Lower lobe of right lung (tissue), 2 donors: Measurements from ENCODE around the gene FBLN2. TPM values are rescaled to one million over a fixed set of nuclear protein-coding genes. Genes with fewer than 3 reads are reported as not detected.

ENCODE experiments used
- ATAC-seq, 2 donors: fragments of 200-7000 bp; cut with Tn5 transposase; one replicate each; pipeline ENCODE4 v1.9.1; 2020 to 2022; ENCODE audit warnings: mild to moderate bottlenecking in 2 of 2, moderate library complexity in 2 of 2
- DNase-seq: peaks from one replicate; pipeline ENCODE4 v3.0.0-alpha.2; 2020
- H3K27ac ChIP-seq: fragments of 200-600 bp; one replicate; pipeline ENCODE4 v1.8.0; 2022
- H3K27me3 ChIP-seq: fragments of 200-600 bp; one replicate; pipeline ENCODE4 v1.8.0; 2022; ENCODE audit warnings: low read depth
- H3K36me3 ChIP-seq: fragments of 200-600 bp; one replicate; pipeline ENCODE4 v1.8.0; 2022; ENCODE audit warnings: mild to moderate bottlenecking
- H3K4me1 ChIP-seq: fragments of 200-600 bp; one replicate; pipeline ENCODE4 v1.8.0; 2022
- H3K4me3 ChIP-seq: fragments of 200-600 bp; one replicate; pipeline ENCODE4 v1.8.0; 2022; ENCODE audit warnings: mild to moderate bottlenecking
- H3K9me3 ChIP-seq: fragments of 200-600 bp; one replicate; pipeline ENCODE4 v1.8.0; 2022
- intact Hi-C: fragments of 100-400 bp; cut with DNase I; formaldehyde crosslinking; loops from one replicate; pipeline ENCODE4 v1.11.0; 2022
- total RNA-seq: library from RNA; stranded (reverse); fragmentation: NEBNext Ultra II Directional; extraction: Animal tissue kit (Norgen Biotek cat#: 25700); gene quantifications from one replicate; pipeline ENCODE4 v1.2.1, GENCODE V29; 2021
- TF ChIP-seq, protein P1 (sequence below): fragments of 200-600 bp; IDR thresholded peaks from one replicate; pipeline ENCODE4 v1.8.0; 2022; ENCODE audit warnings: antibody characterized with exemption, mild to moderate bottlenecking
- donor health status: DM: no; HTN: yes; CAD: no; lungs with severe emphysema.

Gene FBLN2
- total RNA-seq, 1 donor from 2014 or later = 40.8 TPM

DNA sequence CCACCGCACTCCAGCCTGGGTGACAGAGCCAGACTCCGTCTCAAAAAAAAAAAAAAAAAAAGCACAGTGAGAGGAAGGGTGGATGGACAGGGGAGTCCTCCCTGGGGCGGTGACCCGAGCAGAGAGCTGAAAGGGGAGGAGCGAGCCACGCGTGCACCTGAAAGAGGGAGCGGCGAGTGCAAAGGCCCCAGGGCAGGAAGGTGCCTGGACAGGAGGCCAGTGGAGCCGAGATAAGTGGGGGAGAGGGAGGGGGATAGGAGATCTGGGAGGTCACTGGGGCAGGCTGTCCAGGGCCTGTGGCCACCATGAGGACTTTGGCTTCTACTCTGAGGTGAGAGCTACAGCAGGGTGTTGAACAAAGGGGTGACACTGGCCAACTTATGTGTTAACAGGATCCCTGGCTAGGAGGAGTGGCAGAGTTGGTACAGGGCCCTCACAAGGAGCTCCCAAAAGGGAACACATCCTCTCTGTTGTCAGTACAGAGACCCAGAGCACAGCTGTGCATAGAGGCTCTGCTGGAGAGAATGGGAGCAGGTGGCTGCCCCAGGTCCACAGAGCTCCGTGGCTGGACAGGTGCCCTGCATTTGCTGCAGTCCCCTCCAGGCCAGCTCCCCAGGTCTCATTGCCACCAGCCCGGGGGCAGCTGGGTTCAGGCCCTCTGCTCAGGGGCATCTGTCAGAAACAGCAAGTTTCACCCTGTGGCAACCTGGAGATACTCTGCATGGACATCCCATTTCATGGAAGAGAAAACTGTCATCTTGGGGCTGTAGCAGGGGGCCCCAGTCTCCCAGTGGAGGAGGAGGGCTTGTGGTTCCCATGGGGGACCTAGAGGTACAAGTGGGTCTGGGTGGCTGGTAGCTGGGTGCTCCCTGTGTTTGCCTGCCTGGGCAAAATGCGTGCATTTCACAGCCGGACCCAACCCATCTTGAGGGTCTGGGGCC lies 28.5 kb downstream of the FBLN2 start:
- no peaks in the 10 kb centered on the region for H3K9me3 ChIP-seq
- no peaks in the 10 kb centered on the region for H3K27me3 ChIP-seq
- H3K27ac ChIP-seq = no peak overlapping the region
- no peak for ATAC-seq
- intact Hi-C loops = no loop called here
- no peaks in the 10 kb centered on the region for H3K4me1 ChIP-seq
- H3K36me3 ChIP-seq = no peaks in the 10 kb centered on the region
- TF ChIP-seq, protein P1, sequence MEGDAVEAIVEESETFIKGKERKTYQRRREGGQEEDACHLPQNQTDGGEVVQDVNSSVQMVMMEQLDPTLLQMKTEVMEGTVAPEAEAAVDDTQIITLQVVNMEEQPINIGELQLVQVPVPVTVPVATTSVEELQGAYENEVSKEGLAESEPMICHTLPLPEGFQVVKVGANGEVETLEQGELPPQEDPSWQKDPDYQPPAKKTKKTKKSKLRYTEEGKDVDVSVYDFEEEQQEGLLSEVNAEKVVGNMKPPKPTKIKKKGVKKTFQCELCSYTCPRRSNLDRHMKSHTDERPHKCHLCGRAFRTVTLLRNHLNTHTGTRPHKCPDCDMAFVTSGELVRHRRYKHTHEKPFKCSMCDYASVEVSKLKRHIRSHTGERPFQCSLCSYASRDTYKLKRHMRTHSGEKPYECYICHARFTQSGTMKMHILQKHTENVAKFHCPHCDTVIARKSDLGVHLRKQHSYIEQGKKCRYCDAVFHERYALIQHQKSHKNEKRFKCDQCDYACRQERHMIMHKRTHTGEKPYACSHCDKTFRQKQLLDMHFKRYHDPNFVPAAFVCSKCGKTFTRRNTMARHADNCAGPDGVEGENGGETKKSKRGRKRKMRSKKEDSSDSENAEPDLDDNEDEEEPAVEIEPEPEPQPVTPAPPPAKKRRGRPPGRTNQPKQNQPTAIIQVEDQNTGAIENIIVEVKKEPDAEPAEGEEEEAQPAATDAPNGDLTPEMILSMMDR = no peak
- no peak overlapping the region for H3K4me3 ChIP-seq
- no peak for DNase-seq

DNA sequence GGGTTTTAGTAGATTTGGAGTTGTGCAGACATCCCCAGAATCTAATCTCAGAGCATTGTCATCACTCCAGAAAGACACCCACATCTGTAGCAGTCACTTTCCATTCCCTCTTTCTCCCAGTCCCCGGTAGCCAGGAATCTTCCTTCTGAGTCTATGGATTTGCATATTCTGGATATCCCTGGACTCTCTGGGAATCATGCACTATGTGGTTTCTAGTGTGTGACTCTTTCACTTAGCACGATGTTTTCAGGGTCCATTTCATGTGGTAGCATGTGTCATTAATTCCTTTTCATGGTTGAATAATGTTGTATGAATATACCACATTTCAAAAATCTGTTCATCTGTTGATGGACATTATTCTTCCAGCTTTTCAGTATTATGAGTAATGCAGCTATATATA lies 29.3 kb downstream of the FBLN2 start:
- Histone ChIP-seq H3K27ac (no peak overlapping the region), H3K36me3 (no peaks in the 10 kb centered on the region), H3K4me1 (no peaks in the 10 kb centered on the region), H3K4me3 (no peak overlapping the region), H3K27me3 (no peaks in the 10 kb centered on the region), H3K9me3 (no peaks in the 10 kb centered on the region)
- no peak for ATAC-seq
- no peak for DNase-seq
- intact Hi-C loops = no loop called here
- TF ChIP-seq, protein P1 = no peak

DNA sequence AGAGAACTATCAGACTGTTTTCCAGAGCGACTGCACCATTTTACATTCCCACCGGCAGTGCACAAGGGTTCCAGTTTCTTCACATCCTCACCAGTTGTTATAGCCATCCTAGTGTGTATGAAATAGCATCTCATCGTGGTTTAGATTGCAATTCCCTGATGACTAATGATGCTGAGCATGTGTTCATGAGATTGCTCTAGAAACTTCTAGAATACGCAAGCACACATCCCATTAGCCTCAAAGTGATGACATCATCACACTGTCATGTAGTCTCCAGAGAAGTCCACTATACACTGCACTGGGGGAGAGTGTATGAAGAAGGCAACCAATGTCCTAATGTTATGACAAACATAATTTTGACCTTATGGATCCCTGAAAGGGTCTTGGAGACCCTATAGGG lies 30.1 kb downstream of the FBLN2 start:
- intact Hi-C loops = no loop called here

DNA sequence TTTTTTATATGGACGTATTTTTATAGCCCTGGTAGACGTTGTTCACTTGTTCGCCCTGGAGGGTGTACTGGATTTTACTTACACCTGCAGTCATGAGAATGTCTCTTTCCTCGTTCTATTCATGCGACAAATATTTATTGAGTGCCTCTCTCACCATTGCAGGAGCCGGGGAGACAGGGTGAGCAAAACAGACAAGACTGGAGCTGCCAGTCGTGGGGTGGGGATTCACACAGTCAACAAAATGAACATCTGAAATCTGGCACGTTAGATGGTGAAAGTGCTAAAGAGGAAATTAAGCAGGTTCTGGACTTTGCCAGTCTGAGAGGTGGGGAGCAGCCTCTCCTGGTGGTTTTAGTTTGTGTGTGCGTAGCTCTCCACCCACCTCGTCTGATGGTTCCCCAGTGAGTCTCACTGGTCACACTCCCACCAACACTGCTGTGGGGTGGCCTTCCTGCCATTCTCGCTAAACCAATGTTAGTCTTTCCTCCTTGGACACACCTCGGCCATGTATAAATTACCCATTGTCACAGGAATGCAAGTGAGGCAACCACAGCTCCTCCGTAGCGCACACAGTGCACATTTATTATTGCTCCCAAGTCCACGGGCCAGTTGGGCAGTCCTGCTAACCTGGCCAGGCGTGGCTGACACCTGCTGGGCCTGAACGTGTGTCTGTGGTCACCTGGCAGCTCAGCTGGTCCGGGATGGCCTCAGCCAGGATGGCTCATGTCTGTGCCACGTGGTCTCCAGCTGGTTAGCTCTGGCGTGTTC lies 31.5 kb downstream of the FBLN2 start:
- no peak for ATAC-seq
- no peak for DNase-seq
- TF ChIP-seq, protein P1 = no peak

More for the DNA sequence above, 30.1 kb downstream of the FBLN2 start:
- DNase-seq = no peak
- TF ChIP-seq, protein P1 = no peak
- Histone ChIP-seq H3K36me3 (no peaks in the 10 kb centered on the region), H3K27me3 (no peaks in the 10 kb centered on the region), H3K27ac (no peak overlapping the region), H3K4me1 (no peaks in the 10 kb centered on the region), H3K4me3 (no peak overlapping the region), H3K9me3 (no peaks in the 10 kb centered on the region)
- ATAC-seq = no peak

DNA sequence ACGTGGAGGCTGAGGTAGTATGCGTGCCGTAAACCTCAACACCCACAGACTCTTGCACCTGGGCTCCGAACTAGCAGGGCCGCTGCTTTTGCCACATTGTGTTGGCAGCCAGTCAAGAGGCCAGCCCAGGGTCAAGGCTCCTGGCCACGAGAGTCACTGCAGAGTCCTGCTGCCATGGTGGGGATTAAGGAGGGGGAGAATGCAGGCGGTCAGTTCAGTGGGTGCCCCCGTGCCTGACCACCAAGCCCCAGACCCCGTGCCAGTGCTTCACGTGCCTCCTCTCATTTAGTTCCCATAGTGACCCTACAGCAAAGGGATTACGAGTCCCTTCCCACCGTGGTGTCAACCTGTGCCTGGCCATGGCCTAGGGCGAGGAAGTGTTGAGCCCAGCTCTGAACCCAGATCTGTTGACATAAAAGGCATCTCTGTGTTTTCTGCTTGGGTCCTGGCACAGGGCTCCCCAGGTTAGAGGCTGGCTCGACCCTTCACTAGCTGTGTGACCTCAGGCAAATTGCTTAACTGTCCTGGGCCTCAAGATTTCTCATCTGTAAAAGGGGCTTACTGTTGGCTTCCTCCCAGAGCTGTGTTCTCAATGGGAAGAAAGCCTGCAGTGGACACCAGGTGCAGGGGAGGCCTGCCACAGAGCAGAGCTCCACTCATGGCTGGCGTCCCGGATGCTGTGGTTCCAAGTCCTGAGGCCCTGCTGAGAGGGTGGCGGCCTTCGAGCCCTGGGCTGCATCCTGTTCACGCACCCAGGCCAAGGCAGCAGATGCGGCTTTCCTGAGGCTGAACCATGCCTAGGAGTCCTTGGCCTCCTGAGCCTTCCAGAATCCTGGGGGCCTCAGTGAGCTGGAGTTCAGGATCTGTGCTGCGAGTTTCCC lies 32.8 kb downstream of the FBLN2 start:
- Histone ChIP-seq H3K27ac (no peak overlapping the region), H3K36me3 (no peaks in the 10 kb centered on the region), H3K4me1 (no peaks in the 10 kb centered on the region), H3K27me3 (no peaks in the 10 kb centered on the region), H3K9me3 (no peaks in the 10 kb centered on the region), H3K4me3 (no peak overlapping the region)
- ATAC-seq (no peak), DNase-seq (no peak)
- intact Hi-C loops = no loop called here
- TF ChIP-seq, protein P1 = no peak

More for the DNA sequence above, 31.5 kb downstream of the FBLN2 start:
- intact Hi-C loops = no loop called here
- no peaks in the 10 kb centered on the region for H3K27me3 ChIP-seq
- H3K4me3 ChIP-seq = no peak overlapping the region
- H3K9me3 ChIP-seq = no peaks in the 10 kb centered on the region
- no peaks in the 10 kb centered on the region for H3K4me1 ChIP-seq
- H3K27ac ChIP-seq = no peak overlapping the region
- no peaks in the 10 kb centered on the region for H3K36me3 ChIP-seq
